Suprapubic skin (tissue), 4 donors: Measurements from ENCODE around the gene GALNT12.

Source experiments
- POLR2A ChIP-seq, 2 donors: fragments of 450-650 bp; IDR thresholded peaks; one replicate each; pipeline ENCODE4 v1.6.1; 2017; ENCODE audit warnings: antibody characterized with exemption in 2 of 2, mild to moderate bottlenecking in 2 of 2, moderate library complexity in 2 of 2
- POLR2AphosphoS5 ChIP-seq, 3 donors: sonication (generic); formaldehyde crosslinking; IDR thresholded peaks; one replicate each; pipeline ENCODE4 v1.6.1; 2017; ENCODE audit warnings: antibody characterized with exemption in 3 of 3
- TF ChIP-seq, protein P1 (sequence below), 2 donors: fragments of 200-600 bp in 1 of 2; fragments of 450-650 bp in 1 of 2; sonication (generic) in 1 of 2; IDR thresholded peaks; one replicate each; pipeline ENCODE4 v1.5.1; 2016 to 2019; ENCODE audit warnings: antibody characterized with exemption in 2 of 2, mild to moderate bottlenecking in 1 of 2, moderate library complexity in 1 of 2

DNA sequence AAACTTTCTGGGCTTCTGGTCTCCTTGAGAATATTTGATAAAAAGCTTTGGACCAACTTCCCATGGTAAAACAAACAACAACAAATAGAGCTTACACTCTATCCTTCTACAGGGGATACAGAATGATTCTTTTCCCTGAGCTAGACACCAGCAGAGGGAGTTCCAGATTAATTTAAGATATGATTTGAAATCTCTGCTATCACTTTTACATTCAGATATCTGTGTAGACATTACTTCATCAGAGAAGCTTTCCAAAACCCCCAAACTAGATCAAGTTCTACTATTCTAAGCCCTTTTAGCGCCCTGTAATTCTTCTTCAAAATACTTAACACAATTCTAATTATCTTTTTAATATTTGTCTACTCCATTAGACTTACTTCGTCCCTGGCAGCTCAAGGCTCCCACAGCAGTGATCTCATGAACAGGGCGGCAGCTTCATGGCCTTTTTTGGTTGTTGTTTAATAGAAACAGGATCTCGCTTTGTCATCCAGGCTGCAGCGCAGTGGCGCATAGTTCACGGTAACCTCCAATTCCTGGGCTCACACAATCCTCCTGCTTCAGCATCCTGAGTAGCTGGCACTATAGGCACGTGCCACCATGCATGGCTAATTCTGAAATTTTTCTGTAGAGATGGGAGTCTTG is 955 bp upstream of the GALNT12 start:
- TF ChIP-seq, protein P1, sequence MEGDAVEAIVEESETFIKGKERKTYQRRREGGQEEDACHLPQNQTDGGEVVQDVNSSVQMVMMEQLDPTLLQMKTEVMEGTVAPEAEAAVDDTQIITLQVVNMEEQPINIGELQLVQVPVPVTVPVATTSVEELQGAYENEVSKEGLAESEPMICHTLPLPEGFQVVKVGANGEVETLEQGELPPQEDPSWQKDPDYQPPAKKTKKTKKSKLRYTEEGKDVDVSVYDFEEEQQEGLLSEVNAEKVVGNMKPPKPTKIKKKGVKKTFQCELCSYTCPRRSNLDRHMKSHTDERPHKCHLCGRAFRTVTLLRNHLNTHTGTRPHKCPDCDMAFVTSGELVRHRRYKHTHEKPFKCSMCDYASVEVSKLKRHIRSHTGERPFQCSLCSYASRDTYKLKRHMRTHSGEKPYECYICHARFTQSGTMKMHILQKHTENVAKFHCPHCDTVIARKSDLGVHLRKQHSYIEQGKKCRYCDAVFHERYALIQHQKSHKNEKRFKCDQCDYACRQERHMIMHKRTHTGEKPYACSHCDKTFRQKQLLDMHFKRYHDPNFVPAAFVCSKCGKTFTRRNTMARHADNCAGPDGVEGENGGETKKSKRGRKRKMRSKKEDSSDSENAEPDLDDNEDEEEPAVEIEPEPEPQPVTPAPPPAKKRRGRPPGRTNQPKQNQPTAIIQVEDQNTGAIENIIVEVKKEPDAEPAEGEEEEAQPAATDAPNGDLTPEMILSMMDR (IDR thresholded peaks at IDR 0.05): no peak
- TF ChIP-seq POLR2A (IDR thresholded peaks at IDR 0.05): no peak
- no peak for TF ChIP-seq POLR2AphosphoS5 (IDR thresholded peaks at IDR 0.05)
